Measurements from ENCODE around the gene GPR39.

GPR39 gene

DNA sequence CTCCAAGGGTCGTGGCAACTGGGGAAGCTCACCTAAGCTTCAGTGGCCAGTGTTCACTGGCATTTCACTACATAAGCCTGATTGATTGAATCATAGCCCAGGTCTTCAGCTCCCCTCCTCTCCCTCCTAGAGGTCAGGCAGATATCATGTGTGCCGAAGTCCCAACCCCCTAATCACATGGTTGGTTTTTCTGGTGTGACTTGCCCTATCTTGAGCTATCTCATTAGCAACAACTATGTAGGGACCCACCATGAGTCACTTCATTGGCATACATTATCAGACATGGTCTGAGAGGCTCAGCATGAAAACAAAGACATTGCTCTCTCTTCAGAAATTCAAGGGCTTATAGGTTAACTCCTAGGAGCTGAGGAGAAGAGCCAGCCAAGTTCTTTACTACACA, 176.6 kb downstream of the GPR39 start:
- Mint-ChIP-seq H3K4me3 (no peak overlapping the region), H3K27ac (no peak overlapping the region), H3K36me3 (ENCODE audit: low read depth) (no peaks in the 10 kb centered on the region), H3K4me1 (no peaks in the 10 kb centered on the region), H3K27me3 (no peaks in the 10 kb centered on the region), H3K9me3 (peaks cover 6% of the 10 kb centered on the region)
- ATAC-seq, result no peak
- DNase-seq, result no peak

DNA sequence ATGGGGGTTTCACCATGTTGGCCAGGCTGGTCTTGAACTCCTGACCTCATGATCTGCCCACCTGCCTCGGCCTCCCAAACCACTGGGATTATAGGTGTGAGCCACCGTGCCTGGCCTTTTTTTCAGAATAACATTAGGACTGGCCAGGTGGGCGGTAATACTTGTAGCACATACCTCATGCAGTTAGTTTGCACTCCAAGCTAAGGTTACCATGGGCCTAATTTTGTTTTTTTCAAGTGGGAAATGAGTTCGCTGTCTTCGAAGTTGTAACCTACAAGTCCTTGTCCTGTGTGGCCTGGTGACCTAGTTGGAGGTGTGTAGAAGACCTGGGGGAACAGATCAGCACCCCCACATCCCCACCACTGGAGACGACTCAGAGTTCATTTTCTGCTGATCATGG, 178.6 kb downstream of the GPR39 start:
- no peak for ATAC-seq
- H3K36me3 Mint-ChIP-seq (ENCODE audit: low read depth), result no peaks in the 10 kb centered on the region
- H3K27ac Mint-ChIP-seq, result no peak overlapping the region

DNA sequence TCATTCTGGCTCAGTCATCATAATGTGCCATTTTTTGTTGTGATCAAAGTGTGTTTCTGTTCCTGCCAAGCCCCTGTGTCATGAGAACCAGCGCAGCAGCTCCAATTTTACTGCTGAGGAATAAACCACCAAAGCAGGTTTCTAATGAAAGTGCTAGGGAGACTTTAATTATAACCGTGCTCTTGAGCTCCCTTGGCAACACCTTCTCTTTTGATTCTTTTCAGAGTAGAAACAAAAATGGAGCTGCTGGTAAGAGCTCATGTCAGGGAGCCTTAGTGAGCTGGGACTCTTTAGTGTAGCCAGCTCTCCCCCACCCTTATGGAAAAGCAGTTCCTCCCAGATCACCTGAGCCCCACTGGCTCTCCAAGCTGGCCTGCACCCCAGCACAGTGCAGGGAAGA, 179.1 kb downstream of the GPR39 start:
- H3K27me3 Mint-ChIP-seq, result peaks cover 7% of the 10 kb centered on the region
- DNase-seq (no peak), ATAC-seq (no peak)
- no peak overlapping the region for H3K27ac Mint-ChIP-seq
- H3K4me3 Mint-ChIP-seq, result no peak overlapping the region
- no peaks in the 10 kb centered on the region for H3K4me1 Mint-ChIP-seq
- H3K36me3 Mint-ChIP-seq (ENCODE audit: low read depth), result no peaks in the 10 kb centered on the region
- peaks cover 10% of the 10 kb centered on the region for H3K9me3 Mint-ChIP-seq

More for the DNA sequence above, 178.6 kb downstream of the GPR39 start:
- DNase-seq, result no peak
- peaks cover 6% of the 10 kb centered on the region for H3K27me3 Mint-ChIP-seq
- no peak overlapping the region for H3K4me3 Mint-ChIP-seq
- H3K4me1 Mint-ChIP-seq, result no peaks in the 10 kb centered on the region
- H3K9me3 Mint-ChIP-seq, result peaks cover 9% of the 10 kb centered on the region

DNA sequence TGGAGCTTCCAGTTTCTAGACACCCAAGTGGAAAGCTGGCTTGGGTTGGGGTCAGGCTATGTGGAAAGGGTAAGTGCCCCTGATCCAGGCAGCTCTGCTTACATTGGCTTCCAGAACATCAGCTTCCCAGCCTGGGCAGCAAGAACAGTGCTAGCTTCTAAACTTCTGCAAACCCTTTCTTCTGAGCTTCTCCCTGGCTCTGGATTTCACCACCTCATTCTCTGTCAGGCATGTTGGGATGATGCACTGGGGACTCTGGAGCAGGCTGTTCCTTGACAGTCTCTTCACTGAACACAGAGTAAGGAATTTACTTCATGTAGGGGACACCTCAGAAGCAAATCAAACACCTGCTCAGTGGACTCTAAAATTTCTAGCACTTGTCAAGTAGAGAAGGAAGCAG, 180.6 kb downstream of the GPR39 start:
- H3K9me3 Mint-ChIP-seq, result peaks cover 10% of the 10 kb centered on the region
- no peaks in the 10 kb centered on the region for H3K4me1 Mint-ChIP-seq
- no peak overlapping the region for H3K27ac Mint-ChIP-seq
- H3K4me3 Mint-ChIP-seq, result no peak overlapping the region
- H3K36me3 Mint-ChIP-seq (ENCODE audit: low read depth), result no peaks in the 10 kb centered on the region
- no peak for DNase-seq
- ATAC-seq, result no peak
- peaks cover 7% of the 10 kb centered on the region for H3K27me3 Mint-ChIP-seq

DNA sequence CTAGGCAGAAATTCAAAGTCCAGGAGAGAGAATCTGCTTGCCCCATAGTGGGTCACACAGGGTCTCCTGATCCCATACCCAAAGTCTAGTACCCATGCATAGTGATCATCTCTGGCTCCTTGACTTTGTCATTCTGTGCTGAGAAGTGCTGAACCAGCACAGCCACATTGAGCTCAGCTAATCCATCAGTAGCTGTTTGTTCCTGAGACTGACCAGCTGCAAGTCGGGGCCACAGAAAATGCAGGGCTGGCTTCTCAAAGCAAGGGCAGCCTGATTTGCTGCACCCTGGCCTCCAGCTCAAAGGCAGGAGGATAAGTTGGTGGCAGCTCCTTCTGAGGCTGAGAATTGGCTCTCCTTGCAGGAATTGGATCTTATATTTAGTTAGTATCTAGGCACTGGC, 181.2 kb downstream of the GPR39 start:
- Mint-ChIP-seq H3K9me3 (peaks cover 10% of the 10 kb centered on the region), H3K36me3 (ENCODE audit: low read depth) (no peaks in the 10 kb centered on the region), H3K27ac (no peak overlapping the region), H3K27me3 (peaks cover 7% of the 10 kb centered on the region), H3K4me3 (no peak overlapping the region), H3K4me1 (no peaks in the 10 kb centered on the region)
- ATAC-seq, result no peak
- no peak for DNase-seq

DNA sequence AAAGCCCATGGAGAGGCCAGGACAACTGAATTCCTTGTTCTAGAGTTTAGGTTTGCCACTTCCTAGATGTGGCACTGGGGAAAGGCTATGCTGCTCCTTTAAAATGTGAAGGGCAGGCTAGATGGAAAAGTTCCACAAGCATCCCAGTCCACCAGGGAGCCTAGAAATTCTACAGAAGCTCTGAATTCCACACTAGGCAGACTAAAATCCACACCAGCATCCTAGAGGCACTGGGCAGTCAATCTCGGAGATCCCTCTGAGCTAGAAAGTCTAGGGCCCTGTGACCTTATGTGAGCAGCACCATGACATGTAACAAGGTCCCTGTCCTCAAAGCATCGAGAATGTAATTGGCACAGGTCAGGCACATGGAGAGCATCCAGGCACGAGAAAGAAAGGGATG, 181.9 kb downstream of the GPR39 start:
- H3K27me3 Mint-ChIP-seq, result peaks cover 7% of the 10 kb centered on the region
- no peak for DNase-seq
- no peak overlapping the region for H3K27ac Mint-ChIP-seq
- H3K4me1 Mint-ChIP-seq, result no peaks in the 10 kb centered on the region
- H3K36me3 Mint-ChIP-seq (ENCODE audit: low read depth), result no peaks in the 10 kb centered on the region
- H3K9me3 Mint-ChIP-seq, result peaks cover 10% of the 10 kb centered on the region
- H3K4me3 Mint-ChIP-seq, result no peak overlapping the region
- no peak for ATAC-seq

DNA sequence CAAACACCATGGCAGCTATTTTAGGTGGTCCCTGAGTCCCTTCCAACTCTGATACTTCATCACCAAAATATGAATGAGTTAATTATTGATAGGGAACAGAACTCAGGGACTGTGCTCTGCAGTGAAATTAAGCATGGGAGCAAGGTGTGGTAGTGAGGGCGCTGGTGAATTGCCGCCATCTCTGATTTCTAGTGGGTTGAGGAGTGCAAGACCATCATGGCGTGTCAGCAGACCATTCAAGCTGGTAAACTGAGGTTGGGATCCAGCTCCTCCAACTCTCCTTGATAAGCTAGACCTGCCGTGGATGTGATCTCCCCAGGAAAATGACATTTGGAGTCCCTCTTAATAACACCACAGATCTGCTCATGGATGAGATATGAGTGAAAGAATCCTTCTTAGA, 183.0 kb downstream of the GPR39 start:
- Mint-ChIP-seq H3K27me3 (peaks cover 7% of the 10 kb centered on the region), H3K4me3 (no peak overlapping the region), H3K27ac (no peak overlapping the region), H3K9me3 (peaks cover 10% of the 10 kb centered on the region), H3K36me3 (ENCODE audit: low read depth) (no peaks in the 10 kb centered on the region), H3K4me1 (no peaks in the 10 kb centered on the region)
- no peak for DNase-seq
- no peak for ATAC-seq

DNA sequence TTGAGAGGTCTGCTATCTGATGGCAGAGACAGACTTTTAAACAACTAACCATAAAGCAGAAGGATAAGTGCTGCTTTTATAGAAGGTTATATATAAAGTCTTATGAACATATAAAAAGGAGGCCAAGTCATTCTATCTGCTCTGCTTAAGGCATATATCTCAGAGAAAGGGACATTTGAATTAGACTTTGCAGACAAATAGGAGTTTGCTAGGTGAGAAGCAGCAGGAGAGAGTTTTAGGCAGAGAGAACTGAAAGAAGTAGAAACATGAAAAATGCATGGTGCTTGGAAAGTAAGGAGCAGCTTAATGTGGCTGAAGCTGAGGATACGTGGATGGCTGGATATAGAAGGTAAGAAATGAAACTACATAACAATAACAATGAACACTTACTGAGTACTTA, 188.0 kb downstream of the GPR39 start:
- Mint-ChIP-seq H3K4me3 (no peak overlapping the region), H3K27ac (no peak overlapping the region), H3K9me3 (peaks cover 4% of the 10 kb centered on the region), H3K36me3 (ENCODE audit: low read depth) (no peaks in the 10 kb centered on the region), H3K4me1 (no peaks in the 10 kb centered on the region), H3K27me3 (peaks cover 5% of the 10 kb centered on the region)
- DNase-seq (no peak), ATAC-seq (no peak)

DNA sequence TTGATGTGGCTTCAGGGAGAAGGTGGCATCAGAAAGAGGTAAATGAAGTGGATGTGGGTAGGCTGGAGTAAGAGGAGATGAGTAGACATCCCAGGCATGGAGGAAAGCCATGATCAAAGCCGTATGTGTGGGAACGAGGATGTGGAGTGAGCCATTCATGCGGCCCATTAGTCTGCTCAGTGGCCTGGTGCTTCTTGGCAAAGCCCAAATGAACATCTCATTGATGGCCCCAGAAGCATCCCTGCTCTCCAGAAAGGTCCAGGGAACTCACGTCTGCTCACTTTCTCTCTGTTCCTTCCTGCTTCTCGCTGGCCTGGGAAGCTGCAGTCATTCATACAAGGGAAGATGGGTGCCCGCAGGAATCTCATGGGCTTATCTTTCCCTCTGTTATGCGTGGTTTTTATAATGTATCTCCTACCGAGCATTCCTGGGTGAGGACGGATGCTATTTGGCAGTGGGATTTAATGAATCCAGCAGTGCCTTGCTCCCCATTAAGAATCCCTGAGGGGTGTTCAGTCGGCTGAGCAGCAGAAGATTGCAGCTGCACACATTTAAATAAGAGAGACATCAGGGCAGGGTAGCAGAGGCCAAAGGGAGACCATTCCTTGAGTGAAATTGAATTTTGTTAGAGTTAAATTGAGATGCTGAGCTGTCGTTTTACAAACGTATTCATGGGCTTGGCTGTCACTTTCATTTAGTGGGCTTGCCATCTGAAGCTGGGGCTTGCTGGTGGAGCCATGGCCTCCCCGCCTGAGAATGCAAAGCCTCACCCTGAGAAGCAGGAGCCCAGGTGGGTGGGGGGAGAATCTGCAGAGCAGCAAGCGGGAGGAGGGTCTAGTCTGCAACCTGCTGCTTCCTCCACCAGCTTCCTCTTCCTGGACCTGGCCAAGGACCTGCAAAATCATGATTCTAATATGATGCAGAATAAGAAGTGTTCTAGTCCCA, 188.9 kb downstream of the GPR39 start:
- H3K4me3 Mint-ChIP-seq, result no peak overlapping the region
- no peaks in the 10 kb centered on the region for H3K9me3 Mint-ChIP-seq
- H3K4me1 Mint-ChIP-seq, result no peaks in the 10 kb centered on the region
- DNase-seq (no peak), ATAC-seq (no peak)
- no peaks in the 10 kb centered on the region for H3K27me3 Mint-ChIP-seq
- H3K27ac Mint-ChIP-seq, result no peak overlapping the region
- H3K36me3 Mint-ChIP-seq (ENCODE audit: low read depth), result no peaks in the 10 kb centered on the region

DNA sequence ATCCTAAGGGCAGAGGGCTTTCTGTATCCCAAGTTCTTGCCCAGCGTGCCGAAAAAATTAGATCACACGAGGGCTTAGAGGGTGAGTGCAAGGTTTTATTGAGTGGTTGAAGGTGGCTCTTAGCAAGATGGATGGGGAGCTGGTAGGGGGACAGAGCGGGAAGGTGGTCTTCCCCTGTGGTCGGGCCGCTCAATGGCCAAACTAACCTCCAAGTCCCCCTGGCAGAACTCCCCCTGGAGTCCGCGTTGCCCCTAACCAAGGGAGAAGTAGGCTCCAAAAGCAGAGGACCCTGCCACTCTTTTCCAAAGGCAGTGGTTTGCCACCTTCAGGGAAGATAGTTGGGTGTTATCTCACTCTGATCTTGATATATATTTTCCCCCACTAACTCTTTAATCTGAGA, 190.0 kb downstream of the GPR39 start:
- no peak for DNase-seq
- no peaks in the 10 kb centered on the region for H3K9me3 Mint-ChIP-seq
- H3K4me1 Mint-ChIP-seq, result no peaks in the 10 kb centered on the region
- H3K27me3 Mint-ChIP-seq, result no peaks in the 10 kb centered on the region
- H3K36me3 Mint-ChIP-seq (ENCODE audit: low read depth), result no peaks in the 10 kb centered on the region
- H3K27ac Mint-ChIP-seq, result no peak overlapping the region
- no peak for ATAC-seq
- H3K4me3 Mint-ChIP-seq, result no peak overlapping the region

DNA sequence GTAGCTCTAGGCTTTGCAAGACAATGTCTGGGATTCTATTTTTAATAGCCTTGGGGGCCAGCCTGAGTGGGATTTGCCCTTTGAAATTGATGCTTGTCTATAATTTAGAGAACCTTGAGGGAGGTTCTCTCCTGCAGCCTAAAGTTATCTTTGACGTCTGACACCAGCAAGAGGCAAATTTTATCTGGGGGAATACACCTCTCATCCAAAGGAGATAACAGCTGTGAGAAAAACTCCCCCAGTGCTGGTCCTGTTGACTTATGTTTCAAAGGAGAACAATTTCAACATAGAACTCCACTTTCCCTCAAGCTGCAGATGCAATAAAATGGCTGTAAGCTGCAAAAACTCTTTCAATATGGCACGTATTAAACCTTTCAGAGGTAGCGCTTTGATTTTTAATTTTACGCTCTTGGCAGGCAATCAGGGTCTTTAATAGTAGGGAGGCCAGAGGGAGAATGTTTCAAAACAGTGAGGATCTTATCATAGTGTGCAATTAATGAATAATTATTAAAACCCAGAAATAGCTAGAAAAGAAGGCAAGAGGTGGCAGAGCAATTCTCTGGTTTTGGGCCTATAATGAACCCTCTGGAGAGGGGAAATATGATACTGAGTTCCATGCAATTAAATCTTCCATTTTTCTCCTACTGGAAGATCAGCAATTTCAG, 191.0 kb downstream of the GPR39 start:
- Mint-ChIP-seq H3K27me3 (no peaks in the 10 kb centered on the region), H3K9me3 (no peaks in the 10 kb centered on the region), H3K27ac (no peak overlapping the region), H3K4me3 (no peak overlapping the region), H3K4me1 (no peaks in the 10 kb centered on the region), H3K36me3 (ENCODE audit: low read depth) (no peaks in the 10 kb centered on the region)
- ATAC-seq, result no peak
- DNase-seq, result no peak

DNA sequence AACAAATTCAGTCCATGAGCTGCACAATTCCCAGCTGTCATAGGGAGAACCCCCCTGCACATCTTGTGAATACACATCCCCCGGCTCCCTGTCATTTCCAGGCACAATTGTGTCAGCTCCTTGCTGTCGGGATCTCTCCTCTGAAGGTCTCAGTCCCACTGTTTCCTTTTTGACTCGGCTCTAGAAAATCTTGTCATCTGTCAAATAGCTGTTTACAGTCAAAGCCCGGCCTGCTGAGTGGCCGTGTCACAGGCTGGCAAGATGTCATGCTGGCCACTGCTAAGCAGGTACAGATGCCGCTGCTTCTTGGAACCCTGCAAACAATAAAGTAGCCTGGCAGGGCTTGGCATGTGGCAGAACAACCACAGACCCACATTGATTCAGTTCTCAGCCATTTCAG, 191.7 kb downstream of the GPR39 start:
- DNase-seq, result no peak
- ATAC-seq, result no peak
- H3K9me3 Mint-ChIP-seq, result no peaks in the 10 kb centered on the region
- no peaks in the 10 kb centered on the region for H3K27me3 Mint-ChIP-seq
- H3K27ac Mint-ChIP-seq, result no peak overlapping the region
- H3K36me3 Mint-ChIP-seq (ENCODE audit: low read depth), result no peaks in the 10 kb centered on the region
- H3K4me3 Mint-ChIP-seq, result no peak overlapping the region
- H3K4me1 Mint-ChIP-seq, result no peaks in the 10 kb centered on the region

DNA sequence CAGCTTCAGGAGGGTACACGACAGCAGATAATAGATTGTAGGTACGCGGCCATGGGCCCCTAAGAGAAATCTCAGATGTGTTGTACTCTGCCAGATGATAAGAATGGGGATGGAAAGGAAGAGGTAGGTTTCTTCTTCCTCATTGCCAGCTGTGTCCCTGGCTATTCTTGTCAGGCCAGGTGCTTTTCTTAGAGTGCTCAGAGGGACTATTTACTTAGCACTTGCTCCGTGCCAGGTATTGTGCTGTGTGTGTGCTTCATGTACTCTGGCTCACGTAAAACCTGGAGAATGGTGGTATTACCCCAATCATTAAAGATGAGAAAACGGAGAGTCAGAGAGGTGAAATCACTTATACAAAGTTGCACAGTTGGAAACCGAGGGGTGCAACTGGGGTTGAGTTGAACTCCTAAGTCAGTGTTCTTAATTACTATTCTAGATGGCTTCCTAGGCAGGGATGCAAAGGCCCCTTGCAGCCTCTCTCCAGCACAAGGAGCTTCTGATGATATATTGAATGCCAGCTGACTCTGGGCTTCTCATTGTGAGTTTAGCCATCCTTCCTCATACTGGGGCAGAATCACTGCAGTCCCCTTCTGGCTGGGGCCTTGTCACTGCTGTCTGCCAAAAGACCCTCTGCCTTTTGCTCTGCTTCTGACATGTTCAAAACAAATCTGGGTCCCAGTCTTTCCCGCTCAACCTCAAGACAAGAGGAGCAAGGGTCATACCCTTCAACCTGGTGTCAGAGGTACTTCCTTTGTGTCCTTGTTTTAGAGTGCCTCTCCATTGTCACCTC, 192.7 kb downstream of the GPR39 start:
- no peaks in the 10 kb centered on the region for H3K4me1 Mint-ChIP-seq

DNA sequence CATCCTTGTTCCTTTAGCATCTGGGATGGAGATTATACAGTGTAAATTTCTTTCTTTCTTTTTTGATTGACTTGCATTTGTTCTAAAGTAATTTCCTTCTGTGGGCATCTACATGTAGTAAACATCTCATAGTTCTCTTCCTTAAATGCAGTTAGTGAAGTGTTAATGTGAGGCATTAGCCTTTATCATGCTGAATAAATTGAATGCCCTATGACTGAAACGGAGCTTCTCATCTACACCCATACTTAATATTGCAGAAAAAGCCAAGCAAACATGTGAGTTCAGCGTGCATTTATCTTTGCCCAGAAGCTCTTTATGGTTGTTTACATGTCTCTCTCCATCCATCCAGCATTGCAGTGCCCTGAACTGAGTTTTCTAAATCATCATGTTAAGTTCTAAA, 195.1 kb downstream of the GPR39 start:
- Mint-ChIP-seq H3K27me3 (no peaks in the 10 kb centered on the region), H3K9me3 (no peaks in the 10 kb centered on the region), H3K36me3 (ENCODE audit: low read depth) (no peaks in the 10 kb centered on the region), H3K27ac (no peak overlapping the region), H3K4me3 (no peak overlapping the region), H3K4me1 (no peaks in the 10 kb centered on the region)
- ATAC-seq (no peak), DNase-seq (no peak)

More for the DNA sequence above, 192.7 kb downstream of the GPR39 start:
- no peaks in the 10 kb centered on the region for H3K9me3 Mint-ChIP-seq
- H3K4me3 Mint-ChIP-seq, result no peak overlapping the region
- no peak overlapping the region for H3K27ac Mint-ChIP-seq
- no peaks in the 10 kb centered on the region for H3K27me3 Mint-ChIP-seq
- DNase-seq (no peak), ATAC-seq (no peak)
- H3K36me3 Mint-ChIP-seq (ENCODE audit: low read depth), result no peaks in the 10 kb centered on the region

Measured in activated naive CD8-positive, alpha-beta T cell treated with anti-CD3 and anti-CD28 coated beads, Interleukin-2, amount 50 U/mL, for 24 hours (primary cell).